Liver (tissue), 9 donors: ENCODE measurements around the gene SLCO2A1. TPM values are rescaled to one million over a fixed set of nuclear protein-coding genes. Genes with fewer than 3 reads are reported as not detected.

Source experiments
- DNase-seq: peaks from one replicate; pipeline ENCODE4 v3.0.0-alpha.2; 2017; ENCODE audit warnings: low spot score
- H3K27ac ChIP-seq, 2 donors: one replicate each; pipeline ENCODE4 v1.7.0; 2013; ENCODE audit warnings: inconsistent platforms in 2 of 2, low read length in 2 of 2, control low read depth in 1 of 2, low read depth in 1 of 2, mild to moderate bottlenecking in 1 of 2
- H3K27me3 ChIP-seq, 4 donors: one replicate each; pipeline versions ENCODE4 v1.6.1 to v1.7.0; 2013; ENCODE audit warnings: low read length in 3 of 4, inconsistent platforms in 1 of 4, mild to moderate bottlenecking in 1 of 4, moderate library complexity in 1 of 4; ENCODE audit not compliant: control insufficient read depth in 4 of 4, insufficient read depth in 4 of 4
- H3K36me3 ChIP-seq, 4 donors: one replicate each; pipeline versions ENCODE4 v1.6.1 to v1.7.0; 2013; ENCODE audit warnings: low read length in 3 of 4, mild to moderate bottlenecking in 3 of 4, low read depth in 1 of 4, moderate library complexity in 1 of 4; ENCODE audit not compliant: control insufficient read depth in 4 of 4, insufficient read depth in 3 of 4
- H3K4me1 ChIP-seq, 4 donors: one replicate each; pipeline versions ENCODE4 v1.6.1 to v1.7.0; 2013; ENCODE audit warnings: low read length in 3 of 4, mild to moderate bottlenecking in 3 of 4, moderate library complexity in 1 of 4; ENCODE audit not compliant: control insufficient read depth in 4 of 4, insufficient read depth in 4 of 4
- H3K4me3 ChIP-seq, 3 donors: one replicate each; pipeline versions ENCODE4 v1.6.1 to v1.7.0; 2013; ENCODE audit warnings: low read length in 3 of 3, control low read depth in 1 of 3, low read depth in 1 of 3, mild to moderate bottlenecking in 1 of 3
- H3K9ac ChIP-seq, 2 donors: one replicate each; pipeline ENCODE4 v1.7.0; 2013; ENCODE audit warnings: low read length in 2 of 2, mild to moderate bottlenecking in 2 of 2, moderate library complexity in 2 of 2, control low read depth in 1 of 2, low read depth in 1 of 2
- H3K9me3 ChIP-seq, 4 donors: one replicate each; pipeline versions ENCODE4 v1.6.1 to v1.7.0; 2013; ENCODE audit warnings: low read length in 3 of 4; ENCODE audit not compliant: control insufficient read depth in 4 of 4
- ATF3 ChIP-seq: IDR thresholded peaks from 2 replicates; pipeline ENCODE4 v1.6.1; 2016; ENCODE audit warnings: antibody characterized with exemption
- CTCF ChIP-seq: fragments of 150-350 bp; IDR thresholded peaks from 2 replicates; pipeline ENCODE4 v1.5.1; 2017; ENCODE audit warnings: improper control_type of control experiment, low read depth, low read length; ENCODE audit not compliant: missing input control
- EGR1 ChIP-seq, 2 donors: IDR thresholded peaks; 2 replicates each; pipeline ENCODE4 v1.6.1; 2016 to 2018; ENCODE audit warnings: antibody characterized with exemption in 2 of 2, low read depth in 2 of 2
- FOXA1 ChIP-seq: IDR thresholded peaks from 2 replicates; pipeline ENCODE4 v1.6.1; 2016; ENCODE audit warnings: antibody characterized with exemption
- FOXA2 ChIP-seq: IDR thresholded peaks from 2 replicates; pipeline ENCODE4 v1.6.1; 2016; ENCODE audit warnings: antibody characterized with exemption
- HNF4A ChIP-seq, 2 donors: conservative IDR thresholded peaks; 2 replicates each; pipeline ENCODE4 v1.6.1; 2016; ENCODE audit warnings: antibody characterized with exemption in 2 of 2, mild to moderate bottlenecking in 2 of 2
- MAX ChIP-seq: IDR thresholded peaks from 2 replicates; pipeline ENCODE4 v1.6.1; 2016; ENCODE audit warnings: antibody characterized with exemption
- NR2F2 ChIP-seq: IDR thresholded peaks from 2 replicates; pipeline ENCODE4 v1.6.1; 2016; ENCODE audit warnings: antibody characterized with exemption
- REST ChIP-seq: IDR thresholded peaks from 2 replicates; pipeline ENCODE4 v1.6.1; 2016; ENCODE audit warnings: antibody characterized with exemption, mild to moderate bottlenecking
- RXRA ChIP-seq, 2 donors: IDR thresholded peaks; 2 replicates each; pipeline ENCODE4 v1.6.1; 2017 to 2018; ENCODE audit warnings: antibody characterized with exemption in 2 of 2, mild to moderate bottlenecking in 1 of 2
- SP1 ChIP-seq: IDR thresholded peaks from 2 replicates; pipeline ENCODE4 v1.6.1; 2018; ENCODE audit warnings: antibody characterized with exemption, mild to moderate bottlenecking
- YY1 ChIP-seq: IDR thresholded peaks from 2 replicates; pipeline ENCODE4 v1.6.1; 2016; ENCODE audit warnings: antibody characterized with exemption, mild to moderate bottlenecking
- ZBTB33 ChIP-seq: IDR thresholded peaks from 2 replicates; pipeline ENCODE4 v1.6.1; 2016; ENCODE audit warnings: antibody characterized with exemption
- WGBS: extraction: QIAGEN DNeasy Blood & Tissue Kit; methylation state at CpG from one replicate; pipeline ENCODE4 v1.1.7; 2013; 5-methylcytosine and 5-hydroxymethylcytosine counted together
- polyA plus RNA-seq, 2 donors: library from polyadenylated mRNA; stranded (reverse) in 1 of 2; unstranded in 1 of 2; fragments of 200-250 nt in 1 of 2; fragments of >200 nt in 1 of 2; fragmentation: Nextera tagmentation in 1 of 2; extraction: Ambion mirVana in 1 of 2; gene quantifications; one replicate each; pipeline versions ENCODE4 v1.2.1 to v1.2.3, GENCODE V29; 2013 to 2015
- total RNA-seq, 2 donors: library from RNA; depleted of rRNA; stranded (reverse); fragments of >200 nt; gene quantifications; one replicate each; pipeline ENCODE4 v1.2.3, GENCODE V29; 2014
- donor health status: healthy.
- donor health status: healthy.
- donor health status: healthy.
- donor health status: healthy.
- donor health status: healthy.

Gene SLCO2A1
- total and polyA plus RNA-seq, 4 donors = 0.56 to 3.1 (median 2.2) TPM

- H3K9me3 ChIP-seq = no peaks in the 10 kb centered on the region
- H3K4me3 ChIP-seq = no peak overlapping the region
- H3K27ac ChIP-seq = no peak overlapping the region
- 94% methylated on average over 5 of the region's 5 CpGs for WGBS
- H3K4me1 ChIP-seq = no peaks in the 10 kb centered on the region
- TF ChIP-seq FOXA2 (no peak), CTCF (no peak), MAX (no peak), YY1 (no peak)
- DNase-seq = no peak
- no peak overlapping the region for H3K9ac ChIP-seq
- H3K36me3 ChIP-seq = no peaks in the 10 kb centered on the region
- H3K27me3 ChIP-seq = no peaks in the 10 kb centered on the region
Observed at GRCh38 chr3:134036291-134036690, 6.6 kb upstream of the SLCO2A1 start.

- H3K27me3 ChIP-seq = no peaks in the 10 kb centered on the region
- TF ChIP-seq ATF3 = no peak
- TF ChIP-seq SP1 = no peak
- no peak for TF ChIP-seq ZBTB33
- TF ChIP-seq FOXA1 = no peak
- no peak for TF ChIP-seq EGR1 (IDR thresholded peaks at IDR 0.05; ENCODE audit: low read depth in 2 of 2)
- TF ChIP-seq FOXA2 = no peak
- TF ChIP-seq REST = no peak
- TF ChIP-seq NR2F2 = no peak
- TF ChIP-seq YY1 = no peak
- no peak for TF ChIP-seq CTCF
- no peak for TF ChIP-seq HNF4A (conservative IDR thresholded peaks at IDR 0.05)
- no peak for TF ChIP-seq RXRA (IDR thresholded peaks at IDR 0.05)
- 87% methylated on average over 8 of the region's 8 CpGs for WGBS
Observed at GRCh38 chr3:134035836-134036235, 6.1 kb upstream of the SLCO2A1 start.

More at GRCh38 chr3:134035836-134036235, 6.1 kb upstream of the SLCO2A1 start:
- DNase-seq = no peak
- Histone ChIP-seq H3K36me3 (no peaks in the 10 kb centered on the region), H3K4me1 (no peaks in the 10 kb centered on the region), H3K4me3 (no peak overlapping the region), H3K9me3 (no peaks in the 10 kb centered on the region), H3K27ac (no peak overlapping the region), H3K9ac (no peak overlapping the region)
